ENCODE measurements around the gene SAMD11. TPM values are rescaled to one million over a fixed set of nuclear protein-coding genes. Genes with fewer than 3 reads are reported as not detected.
A peak's percentile ranks its signal among the peaks of the same experiment; 100 is the strongest.
"Not testable (repeated sequence)": the region's sequence is repeated elsewhere in the genome, so short reads cannot be mapped to it uniquely, and the experiment has no call there.

The SAMD11 gene, protein sequence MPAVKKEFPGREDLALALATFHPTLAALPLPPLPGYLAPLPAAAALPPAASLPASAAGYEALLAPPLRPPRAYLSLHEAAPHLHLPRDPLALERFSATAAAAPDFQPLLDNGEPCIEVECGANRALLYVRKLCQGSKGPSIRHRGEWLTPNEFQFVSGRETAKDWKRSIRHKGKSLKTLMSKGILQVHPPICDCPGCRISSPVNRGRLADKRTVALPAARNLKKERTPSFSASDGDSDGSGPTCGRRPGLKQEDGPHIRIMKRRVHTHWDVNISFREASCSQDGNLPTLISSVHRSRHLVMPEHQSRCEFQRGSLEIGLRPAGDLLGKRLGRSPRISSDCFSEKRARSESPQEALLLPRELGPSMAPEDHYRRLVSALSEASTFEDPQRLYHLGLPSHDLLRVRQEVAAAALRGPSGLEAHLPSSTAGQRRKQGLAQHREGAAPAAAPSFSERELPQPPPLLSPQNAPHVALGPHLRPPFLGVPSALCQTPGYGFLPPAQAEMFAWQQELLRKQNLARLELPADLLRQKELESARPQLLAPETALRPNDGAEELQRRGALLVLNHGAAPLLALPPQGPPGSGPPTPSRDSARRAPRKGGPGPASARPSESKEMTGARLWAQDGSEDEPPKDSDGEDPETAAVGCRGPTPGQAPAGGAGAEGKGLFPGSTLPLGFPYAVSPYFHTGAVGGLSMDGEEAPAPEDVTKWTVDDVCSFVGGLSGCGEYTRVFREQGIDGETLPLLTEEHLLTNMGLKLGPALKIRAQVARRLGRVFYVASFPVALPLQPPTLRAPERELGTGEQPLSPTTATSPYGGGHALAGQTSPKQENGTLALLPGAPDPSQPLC
- total RNA-seq: 0.52 TPM

DNA sequence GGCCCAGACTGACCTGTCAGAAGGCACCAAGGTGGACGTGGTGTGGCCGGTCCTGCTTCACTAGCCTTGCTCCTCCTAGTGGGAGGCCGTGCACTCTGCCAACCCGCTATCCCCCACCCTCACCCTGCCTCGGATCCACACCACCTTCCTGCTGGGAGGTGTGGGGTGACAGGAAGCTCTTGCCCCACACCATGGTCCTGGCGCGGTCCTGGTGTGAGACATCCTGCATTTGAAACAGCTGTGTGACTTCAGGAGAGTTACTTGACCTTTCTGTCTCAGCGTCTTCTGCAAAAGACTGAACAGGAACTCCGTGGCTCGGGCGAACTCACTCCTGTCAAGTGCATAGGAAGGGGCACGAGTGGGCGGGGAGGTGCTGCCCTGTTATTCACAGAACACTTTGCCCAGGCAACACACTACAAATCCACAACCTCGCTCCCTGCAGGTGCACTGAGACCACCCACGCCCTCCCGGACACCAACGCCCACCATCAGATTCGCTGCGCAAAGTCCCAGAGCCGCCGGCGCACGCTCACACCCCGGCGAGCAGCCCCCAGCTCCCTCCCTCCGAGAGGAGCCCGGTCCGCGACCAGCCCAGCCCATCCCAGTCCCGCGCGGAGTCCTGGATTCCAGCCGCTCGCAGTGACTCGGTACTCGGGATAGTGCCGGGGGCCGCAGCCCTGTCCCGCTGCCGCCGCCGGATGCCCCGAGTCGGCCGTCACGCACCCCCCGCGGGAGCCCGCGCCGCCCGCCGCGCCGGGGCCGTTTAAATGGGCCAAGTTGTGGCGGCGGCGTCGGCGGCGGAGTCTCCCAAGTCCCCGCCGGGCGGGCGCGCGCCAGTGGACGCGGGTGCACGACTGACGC, at the start of gene SAMD11:
TSS of gene SAMD11 (plus strand) at position 793 of the 860 bp plus-strand sequence. CDS start 509 bp downstream, outside the sequence.
- peak; percentile 50 for ATAC-seq

DNA sequence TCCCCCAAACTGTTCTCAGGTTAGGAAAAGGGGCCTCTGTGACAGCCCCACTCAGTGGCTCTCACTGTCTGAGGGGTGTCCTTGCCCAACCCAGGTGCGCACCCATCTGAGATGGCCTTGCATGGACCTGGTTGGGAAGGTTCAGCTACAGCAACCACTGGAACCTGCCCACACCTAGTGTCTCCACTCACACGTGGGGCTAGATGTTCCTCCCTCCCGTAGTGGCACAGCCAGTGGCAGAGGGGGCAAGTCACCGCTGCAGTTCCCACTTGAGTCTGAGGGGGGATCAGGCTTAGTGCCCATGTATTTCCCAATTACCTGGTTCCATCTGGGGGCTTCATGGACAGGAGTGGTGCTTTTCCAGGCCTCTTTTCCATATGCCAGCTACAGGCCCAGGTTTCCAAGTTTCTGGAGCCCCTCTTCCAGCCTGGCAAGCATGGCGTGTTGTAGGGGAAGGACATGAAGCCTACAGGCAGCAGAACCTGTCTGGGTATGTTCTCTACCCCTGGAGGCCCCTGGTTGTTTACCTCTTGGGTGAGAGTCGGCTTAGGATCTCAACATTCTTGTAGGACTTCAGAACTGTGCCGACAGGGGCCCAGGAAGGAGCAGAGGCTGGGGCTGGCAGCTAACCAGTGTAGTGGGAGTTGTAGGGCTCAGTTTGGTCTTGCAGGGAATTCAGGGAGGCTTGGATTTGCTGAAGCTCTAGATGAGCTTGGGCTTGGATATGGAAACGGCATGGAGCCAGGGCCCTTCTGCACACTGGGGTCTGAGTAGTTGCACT, 47.1 kb upstream of the SAMD11 start:
- not testable (repeated sequence) for ATAC-seq

DNA sequence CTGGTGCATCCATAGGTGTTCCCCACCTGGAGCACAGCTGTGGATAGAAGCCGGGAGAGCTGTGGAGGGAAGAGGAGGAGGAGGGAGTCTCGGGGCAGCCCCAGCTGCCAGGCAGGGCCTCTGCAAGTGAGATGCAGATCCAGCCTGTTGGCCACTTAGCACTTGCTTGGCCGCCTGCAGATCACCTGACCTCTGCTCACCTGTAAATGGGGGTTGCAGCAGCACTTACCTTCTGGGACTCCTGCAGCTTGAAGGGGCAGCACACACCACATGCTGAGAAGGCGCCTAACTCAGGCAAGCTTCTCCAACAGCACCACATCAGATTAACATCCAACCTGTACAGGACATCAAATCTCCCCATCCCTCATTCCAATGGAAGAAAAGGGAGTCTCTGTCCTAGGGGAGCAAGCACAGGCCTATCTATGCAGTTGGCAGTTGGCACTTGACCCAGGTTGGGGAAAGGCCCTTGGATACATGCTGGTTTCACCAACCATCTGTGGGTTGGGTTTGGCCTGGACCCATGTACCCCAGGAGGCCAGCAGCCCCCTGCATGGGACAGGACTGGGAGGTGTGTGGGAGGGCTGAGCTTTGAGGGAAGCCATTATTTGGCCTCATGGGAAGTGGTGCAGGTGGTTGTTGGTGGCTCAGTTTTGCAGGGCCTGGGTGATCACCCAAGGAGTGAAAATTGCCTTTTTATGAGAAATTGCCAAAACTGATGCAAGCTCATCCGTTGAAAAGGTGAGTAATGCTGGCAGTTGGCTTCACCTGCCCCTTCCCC, 46.3 kb upstream of the SAMD11 start:
- ATAC-seq: not testable (repeated sequence)

DNA sequence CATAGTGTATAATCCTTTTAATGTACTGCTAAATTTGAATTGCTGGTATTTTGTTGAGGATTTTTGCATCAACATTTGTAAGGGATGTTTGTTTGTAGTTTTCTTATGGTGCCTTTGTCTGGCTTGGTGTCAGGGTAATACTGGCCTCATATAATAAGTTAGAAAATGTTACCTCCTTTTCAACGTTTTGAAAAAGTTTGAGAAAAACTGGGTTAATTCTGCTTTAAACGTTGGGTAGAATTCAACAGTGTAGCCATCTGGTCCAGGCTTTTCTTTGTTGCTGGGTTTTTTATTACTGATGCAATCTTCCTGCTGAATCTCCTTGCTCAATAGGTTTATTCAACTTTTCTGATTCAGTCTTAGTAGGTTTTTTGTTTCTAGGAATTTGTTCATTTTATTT, 43.2 kb upstream of the SAMD11 start:
- not testable (repeated sequence) for ATAC-seq

DNA sequence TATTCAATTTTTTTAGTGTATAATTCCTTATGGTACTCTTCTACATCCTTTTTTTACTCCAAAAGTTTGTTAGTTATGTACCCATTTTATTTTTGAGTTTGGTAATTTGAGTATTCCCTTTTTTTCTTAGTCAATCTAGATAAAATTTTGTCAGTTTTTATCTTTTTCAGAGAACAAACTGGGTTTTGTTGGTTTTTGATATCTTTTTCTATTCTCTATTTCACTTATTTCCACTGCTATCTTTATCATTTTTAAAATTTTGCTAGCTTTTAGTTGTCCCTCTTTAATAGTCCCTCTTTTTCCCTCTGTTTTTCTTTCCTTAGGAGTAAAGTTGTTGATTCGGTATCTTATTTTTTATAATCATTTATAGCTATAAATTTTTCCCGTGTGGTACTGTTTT, 42.8 kb upstream of the SAMD11 start:
- ATAC-seq: not testable (repeated sequence)

DNA sequence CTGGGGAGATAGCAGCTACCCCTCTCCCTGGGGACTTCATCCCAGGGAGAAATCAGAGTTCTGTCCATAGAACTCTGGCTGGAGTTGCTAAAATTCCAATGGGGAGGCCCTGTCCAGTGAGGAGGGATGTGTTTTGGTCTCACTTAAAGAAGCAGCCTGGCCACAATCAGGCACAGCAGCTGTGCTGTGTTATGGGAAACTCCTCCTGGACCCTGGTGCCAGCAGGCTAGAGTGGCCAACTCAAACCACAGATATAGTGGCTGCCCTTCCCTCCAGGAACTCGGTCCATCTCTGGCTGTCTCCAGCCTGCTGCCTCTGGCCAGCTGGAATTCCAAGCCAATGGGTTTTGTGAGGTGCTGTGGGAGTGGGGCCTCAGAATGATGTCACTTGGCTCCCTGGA, 37.4 kb upstream of the SAMD11 start:
- ATAC-seq: no peak

DNA sequence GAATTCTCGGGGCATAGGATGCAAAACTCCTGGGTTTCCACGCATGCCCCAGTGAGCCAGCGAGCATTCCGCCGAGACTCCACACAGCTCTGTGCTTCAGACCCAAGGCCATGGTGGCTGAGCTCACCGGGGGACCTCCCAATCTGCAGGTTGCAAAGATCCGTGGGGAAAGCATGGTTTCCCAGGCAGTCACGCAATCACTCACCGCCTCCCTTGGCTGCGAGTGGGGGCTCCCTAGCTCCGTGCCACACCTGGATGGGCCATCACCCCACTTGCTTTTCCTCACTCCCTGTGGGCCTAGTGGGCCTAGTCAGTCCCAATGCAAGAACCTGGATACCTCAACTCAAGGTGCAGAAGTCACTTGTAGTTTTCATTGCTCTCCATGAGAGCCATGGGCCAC, 37.0 kb upstream of the SAMD11 start:
- no peak for ATAC-seq

DNA sequence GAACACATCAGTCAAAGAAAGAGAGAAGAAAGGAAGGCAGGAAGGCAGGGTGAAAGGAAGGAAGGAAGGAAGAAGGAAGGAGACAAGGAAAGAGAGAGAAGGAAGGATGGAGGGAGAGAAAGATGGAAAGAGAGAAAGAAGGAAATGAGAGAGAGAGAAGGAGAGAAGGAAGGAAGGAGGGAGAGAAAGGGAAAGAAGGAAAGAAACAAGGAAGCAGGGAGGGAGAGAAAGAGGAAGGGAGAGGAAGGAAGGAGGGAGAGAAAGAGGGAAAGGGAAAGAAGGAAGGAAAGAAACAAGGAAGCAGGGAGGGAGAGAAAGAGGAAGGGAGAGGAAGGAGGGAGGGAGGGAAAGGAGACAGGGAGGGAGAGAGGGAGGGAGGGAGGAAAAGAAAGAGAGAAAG, 35.4 kb upstream of the SAMD11 start:
- ATAC-seq: no peak

DNA sequence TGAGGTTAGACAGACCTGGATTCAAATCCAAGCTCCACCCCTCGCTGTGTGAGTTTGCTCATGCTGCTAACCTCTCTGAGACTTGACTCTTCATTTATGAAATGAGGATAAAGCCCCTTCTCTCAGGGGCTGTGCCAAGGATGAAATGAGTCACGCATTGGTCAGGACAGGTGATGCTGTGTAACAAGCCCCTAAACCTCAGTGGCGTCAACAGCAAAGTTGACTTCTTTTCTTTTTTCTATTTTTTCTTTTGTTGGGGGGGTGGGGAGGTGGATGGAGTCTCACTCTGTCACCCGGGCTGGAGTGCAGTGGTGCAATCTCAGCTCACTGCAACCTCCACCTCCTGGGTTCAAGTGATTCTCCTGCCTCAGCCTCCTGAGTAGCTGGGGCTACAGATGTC, 33.9 kb upstream of the SAMD11 start:
- ATAC-seq: not testable (repeated sequence)

DNA sequence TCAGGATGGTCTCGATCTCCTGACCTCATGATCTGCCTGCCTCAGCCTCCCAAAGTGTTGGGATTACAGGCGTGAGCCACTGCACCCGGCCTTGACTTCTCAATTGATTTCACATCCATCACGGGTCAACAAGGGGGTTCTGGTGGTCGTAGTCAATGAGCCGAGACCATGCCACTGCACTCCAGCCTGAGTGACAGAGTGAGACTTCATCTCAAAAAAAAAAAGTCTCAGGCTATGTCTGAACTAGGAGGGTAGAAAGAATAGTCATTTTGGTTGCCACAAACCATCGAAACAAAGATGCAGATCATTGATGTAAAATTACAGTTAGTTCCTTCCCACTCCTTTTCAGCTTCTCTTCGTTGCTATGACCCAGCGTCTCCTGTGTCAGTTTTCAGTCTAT, 33.5 kb upstream of the SAMD11 start:
- not testable (repeated sequence) for ATAC-seq

DNA sequence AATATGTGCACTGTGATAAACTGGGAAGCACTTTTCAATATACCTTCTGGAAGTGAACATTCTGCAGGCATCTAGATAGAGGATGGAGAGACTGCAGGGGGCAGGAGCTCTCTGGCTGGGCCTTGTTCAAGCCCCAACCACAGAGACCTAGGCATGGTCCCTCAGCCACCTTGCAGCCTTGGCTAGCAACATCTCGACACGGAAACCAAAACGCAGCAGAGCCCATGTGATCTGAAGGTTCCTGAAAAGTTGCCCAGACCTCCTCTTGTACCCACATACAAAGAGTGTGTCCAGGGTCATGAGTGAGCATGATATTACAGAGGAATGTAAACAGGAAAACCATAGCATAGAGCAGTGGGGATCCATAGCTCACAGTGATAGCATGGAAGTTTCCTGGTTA, 33.1 kb upstream of the SAMD11 start:
- ATAC-seq: no peak

DNA sequence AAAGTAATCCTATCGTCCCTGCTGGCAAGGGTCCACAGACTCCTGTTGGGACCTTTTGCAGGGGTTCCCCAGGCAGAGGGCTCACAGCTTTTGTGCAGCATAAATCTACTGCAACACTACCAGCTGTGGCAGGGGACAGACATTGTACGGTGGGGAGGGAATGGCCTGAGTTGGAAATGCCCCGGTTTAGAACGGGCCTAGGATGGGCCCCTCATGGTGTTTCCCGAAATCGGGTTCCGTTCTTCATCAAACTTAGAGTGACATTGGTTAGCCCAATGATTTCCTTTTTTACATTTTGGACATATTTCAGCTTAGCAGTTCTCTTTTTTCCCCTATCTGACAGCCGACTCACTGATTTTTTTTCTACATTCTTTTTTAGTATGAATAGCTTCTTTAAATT, 26.5 kb upstream of the SAMD11 start:
- no peak for ATAC-seq

DNA sequence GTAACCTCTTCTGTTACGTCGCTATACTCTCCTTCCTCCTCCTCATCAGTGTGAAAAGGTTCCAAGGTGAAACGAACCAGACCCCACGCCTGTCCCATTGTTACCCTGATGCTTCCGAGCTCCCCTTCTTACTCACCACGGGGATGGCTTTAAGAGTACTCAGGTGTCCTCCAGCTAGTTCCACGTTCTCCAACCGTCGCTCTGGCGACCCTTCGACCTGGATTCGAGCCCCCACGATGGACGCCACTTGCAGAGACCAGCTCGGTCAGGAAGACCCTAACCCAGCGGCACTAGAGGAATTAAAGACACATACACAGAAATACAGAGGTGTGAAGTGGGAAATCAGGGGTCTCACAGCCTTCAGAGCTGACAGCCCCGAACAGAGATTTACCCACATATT, 25.8 kb upstream of the SAMD11 start:
- ATAC-seq: not testable (repeated sequence)

DNA sequence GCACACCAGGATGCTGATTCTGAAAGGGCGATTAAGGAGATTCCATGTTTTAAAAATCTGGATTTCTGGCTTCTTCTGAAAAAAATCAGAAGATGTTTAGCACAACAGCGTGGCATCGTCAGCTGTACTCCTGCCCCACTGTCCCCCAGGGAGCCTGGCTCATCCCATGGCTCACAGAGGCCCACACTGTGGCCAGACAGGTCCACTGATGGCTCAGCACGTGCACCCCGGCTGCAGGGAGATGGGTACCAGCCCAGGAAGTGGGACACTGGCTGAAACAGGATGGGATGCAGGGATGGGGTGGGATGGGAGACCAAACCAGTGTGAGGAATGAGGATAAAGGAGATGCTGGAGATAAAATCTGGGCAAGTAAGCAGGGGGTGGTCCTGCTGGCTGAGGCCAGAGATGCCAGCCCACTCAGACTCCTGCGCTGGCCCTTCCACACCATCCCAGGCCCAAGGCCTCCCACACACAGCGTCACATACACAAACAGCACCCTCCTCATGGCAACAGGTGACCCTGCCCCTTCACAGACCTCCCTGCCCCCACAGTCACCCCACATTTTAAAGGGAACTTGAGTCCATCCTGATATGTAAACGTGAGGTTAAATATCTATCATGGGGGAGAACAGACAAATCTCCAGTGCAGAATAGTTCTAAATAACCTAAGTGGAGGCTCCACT, 23.9 kb upstream of the SAMD11 start:
- no peak for ATAC-seq

DNA sequence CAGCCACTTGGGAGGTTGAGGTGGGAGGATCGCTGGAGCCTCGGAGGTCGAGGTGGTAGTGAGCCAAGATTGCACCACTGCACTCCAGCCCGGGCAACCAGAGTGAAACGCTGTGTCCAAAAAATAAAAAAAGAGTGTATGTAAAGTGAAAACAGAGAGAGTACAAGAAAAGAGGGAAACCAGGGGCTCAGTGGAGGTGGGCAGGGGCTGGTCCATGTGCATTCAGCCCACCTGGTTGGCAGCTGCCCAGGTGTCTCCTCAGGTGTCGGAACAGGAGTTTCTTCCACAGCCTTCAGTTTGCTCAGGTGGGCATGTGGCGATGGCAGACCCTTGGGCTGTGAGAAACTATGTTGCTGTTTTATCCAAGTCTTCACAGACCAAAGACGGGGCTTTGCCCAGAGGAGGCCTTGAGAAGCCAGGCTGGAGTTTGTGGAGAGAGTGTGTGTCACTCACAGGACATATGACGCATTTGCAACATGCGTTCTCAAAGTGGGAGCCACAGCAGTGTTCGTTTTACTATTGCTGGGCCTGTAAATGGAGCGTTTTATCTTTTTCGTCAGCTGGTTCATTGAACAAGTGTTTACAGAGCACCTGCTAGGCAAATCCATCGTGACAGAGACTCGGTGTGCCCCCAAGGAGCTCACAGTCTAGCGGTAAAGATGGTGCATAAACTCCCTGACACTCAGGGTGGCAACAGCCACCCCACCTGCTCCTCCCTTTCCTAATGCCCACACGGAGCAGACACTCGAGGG, 22.4 kb upstream of the SAMD11 start:
- no peak for ATAC-seq

DNA sequence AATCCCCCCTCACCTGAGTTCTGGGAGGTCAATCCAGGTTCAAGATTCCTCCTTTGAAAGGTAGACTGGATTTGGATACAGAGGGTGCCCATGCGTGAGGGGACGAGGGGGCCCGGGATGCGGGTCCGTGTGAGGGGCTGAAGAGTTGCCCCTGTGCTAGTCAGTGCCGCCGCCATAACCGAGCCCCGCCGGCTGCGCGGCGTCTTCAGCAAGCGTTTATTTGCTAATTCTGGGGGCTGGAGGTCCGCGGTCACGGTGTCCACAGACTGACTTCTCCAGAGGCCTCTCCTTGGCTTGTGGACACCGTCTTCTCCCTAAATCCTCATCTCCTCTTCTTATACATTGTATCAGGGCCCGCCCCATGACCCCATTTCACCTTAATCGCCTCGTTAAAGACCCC, 20.9 kb upstream of the SAMD11 start:
- ATAC-seq: no peak

DNA sequence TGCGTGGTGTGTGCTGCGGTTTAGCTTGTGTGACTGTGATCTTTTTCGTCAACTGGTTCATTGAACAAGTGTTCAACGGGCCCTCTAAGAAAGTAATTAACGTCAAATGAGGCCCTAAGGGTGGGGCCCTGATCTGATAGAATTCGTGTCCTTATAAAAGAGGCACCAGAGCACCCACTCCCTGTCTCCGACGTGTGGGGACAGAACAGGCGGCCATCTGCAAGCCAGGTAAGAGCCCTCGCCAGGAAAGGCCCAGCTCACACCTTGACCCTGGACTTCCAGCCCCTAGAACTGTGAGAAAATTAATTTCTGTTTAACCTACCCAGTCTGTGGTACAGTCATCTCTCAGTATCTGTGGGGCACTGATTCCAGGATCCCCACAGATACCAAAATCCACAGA, 20.4 kb upstream of the SAMD11 start:
- no peak for ATAC-seq

DNA sequence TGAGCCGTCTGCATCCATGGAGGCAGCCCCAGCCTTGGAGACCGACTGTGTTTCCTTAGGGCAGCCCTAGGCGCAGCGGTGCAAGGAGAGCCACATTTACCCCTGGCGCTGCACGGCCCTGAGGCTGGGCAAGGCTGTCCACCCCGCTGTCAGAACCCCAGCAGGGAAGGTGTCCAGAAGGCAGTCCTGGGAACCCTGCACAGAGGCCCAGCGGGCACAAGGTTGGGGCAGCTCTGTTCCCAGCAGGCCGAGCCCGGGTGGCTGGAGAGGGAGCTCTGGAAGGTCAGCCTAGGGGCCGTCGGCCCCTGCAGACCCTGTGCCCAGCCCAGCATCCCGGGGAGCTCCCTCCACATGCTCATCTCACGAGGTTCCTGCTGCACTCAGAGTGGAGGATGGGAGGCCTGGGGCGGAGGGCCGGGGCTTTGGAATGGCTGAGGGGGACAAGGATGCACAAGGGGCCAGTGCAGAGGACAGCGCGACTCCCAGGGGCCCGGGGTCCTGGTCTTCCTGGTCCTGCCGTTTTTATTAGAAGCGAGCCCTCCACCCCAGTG, 19.9 kb upstream of the SAMD11 start:
- ATAC-seq: peak; percentile 1

DNA sequence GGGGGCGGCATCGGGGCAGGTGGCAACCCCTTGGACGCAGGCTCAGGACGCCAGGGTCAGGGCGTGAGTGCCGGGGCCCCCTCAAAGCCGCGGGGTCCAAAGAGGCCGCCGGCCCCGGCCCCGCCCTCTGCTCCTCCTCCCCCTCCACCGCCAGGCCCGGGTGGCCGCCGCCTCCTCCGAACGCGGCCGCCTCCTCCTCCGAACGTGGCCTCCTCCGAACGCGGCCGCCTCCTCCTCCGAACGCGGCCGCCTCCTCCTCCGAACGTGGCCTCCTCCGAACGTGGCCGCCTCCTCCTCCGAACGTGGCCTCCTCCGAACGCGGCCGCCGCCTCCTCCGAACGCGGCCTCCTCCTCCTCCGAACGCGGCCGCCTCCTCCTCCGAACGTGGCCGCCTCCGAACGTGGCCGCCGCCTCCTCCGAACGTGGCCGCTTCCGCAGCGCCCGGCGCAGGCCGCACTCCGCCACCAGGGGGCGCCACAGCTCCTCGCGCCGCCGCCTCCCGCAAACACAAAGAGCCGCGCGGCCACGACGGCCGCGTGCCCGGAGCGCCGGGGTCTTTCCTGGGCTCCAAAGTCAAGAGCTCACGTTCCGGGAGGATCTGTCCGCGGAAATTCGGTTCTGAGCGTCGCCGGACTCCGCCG, 19.3 kb upstream of the SAMD11 start:
- ATAC-seq: peak; percentile 76
